HG02970 (cell line): ENCODE results near the gene WDR87.
"Not testable (repeated sequence)": the region's sequence is repeated elsewhere in the genome, so short reads cannot be mapped to it uniquely, and the experiment has no call there.

Experiments used
- ATAC-seq: cut with Tn5 transposase; IDR thresholded peaks from one replicate; pipeline ENCODE4 v1.9.1; 2021; ENCODE audit warnings: mild to moderate bottlenecking, moderate library complexity, moderate number of reproducible peaks; ENCODE audit not compliant: unreplicated experiment, low FRiP score

Gene WDR87

GRCh38 chr19:37893845-37894575 is 12.4 kb downstream of the WDR87 start:
- no peak for ATAC-seq

GRCh38 chr19:37886571-37886970 is 19.8 kb downstream of the WDR87 start:
- ATAC-seq = no peak

- no peak for ATAC-seq
Measured at GRCh38 chr19:37885392-37885791, 21.0 kb downstream of the WDR87 start.

GRCh38 chr19:37877147-37877546 is 29.2 kb downstream of the WDR87 start:
- no peak for ATAC-seq

- ATAC-seq = no peak
Measured at GRCh38 chr19:37876032-37876431, 30.4 kb downstream of the WDR87 start.

DNA sequence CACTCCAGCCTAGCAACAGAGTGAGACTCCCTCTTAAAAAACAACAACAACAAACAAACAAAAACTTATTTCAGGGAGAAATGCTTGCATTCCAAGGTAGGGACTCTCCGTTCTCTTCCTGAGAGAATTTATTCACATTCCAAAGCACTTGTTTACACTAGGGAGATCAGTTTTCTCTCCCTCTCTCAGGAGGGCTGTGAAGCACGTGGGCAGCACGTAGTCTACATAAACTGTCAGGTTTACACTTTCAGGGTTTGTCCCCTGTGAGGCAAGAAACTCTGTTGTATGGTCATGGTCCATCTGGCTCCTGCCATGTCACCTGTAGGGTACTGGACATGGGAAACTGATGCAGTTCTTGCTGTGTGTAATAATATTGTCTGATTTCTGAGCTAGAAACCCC is 31.6 kb downstream of the WDR87 start:
- ATAC-seq = no peak

GRCh38 chr19:37872383-37872782 is 34.0 kb downstream of the WDR87 start:
- no peak for ATAC-seq

DNA sequence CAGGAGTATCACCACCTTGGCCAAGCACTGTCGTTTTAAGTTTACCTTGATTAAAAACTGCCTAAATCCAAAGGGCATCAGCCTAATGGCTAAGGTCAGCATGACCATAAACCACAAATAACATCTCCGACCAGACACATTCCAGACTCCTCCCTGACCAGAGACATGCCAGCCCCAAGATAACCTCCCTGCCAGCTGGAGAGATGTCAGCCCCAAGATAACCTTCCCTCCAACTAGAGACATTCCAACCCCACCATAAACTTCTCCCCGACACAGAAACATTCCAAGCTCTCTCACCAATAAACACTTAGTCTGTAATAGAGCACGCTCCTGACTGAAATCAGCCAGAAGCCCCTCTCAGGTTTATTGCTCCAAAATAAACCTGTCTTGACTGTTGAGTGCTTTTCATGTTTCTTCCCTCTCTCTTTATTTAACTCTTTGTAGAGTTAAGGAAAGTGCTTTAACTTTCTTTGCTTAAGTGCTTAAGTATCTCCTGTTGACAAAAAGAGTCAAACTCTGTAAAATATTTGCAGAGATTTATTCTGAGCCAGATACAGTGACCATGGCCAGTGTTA is 36.5 kb downstream of the WDR87 start:
- no peak for ATAC-seq

- no peak for ATAC-seq
Measured at GRCh38 chr19:37867831-37868230, 38.6 kb downstream of the WDR87 start.

- ATAC-seq = not testable (repeated sequence)
Measured at GRCh38 chr19:37865930-37866329, 40.5 kb downstream of the WDR87 start.

DNA sequence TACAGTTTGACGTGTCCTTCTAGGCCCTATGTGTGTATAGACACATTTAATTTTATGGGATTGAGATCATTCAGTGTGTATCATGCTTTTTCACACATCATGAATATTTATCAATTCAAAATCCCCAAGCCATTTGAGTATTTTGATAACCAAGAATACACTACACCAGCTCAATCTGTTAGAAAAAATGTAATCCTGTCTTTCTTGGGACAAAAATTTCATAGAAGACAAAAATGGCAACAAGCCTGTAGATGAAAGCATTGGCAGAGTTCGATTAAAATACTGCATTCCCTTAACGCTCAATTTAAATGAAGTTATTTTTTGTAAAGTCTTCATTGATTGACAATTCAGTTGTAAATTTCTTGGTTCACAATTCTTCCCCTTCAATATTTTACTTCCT is 41.9 kb downstream of the WDR87 start:
- ATAC-seq = no peak

GRCh38 chr19:37855098-37855497 is 51.3 kb downstream of the WDR87 start:
- ATAC-seq = no peak

- ATAC-seq = no peak
Measured at GRCh38 chr19:37845932-37846331, 60.5 kb downstream of the WDR87 start.
